ENCODE results near the gene PCDHA7. TPM values are rescaled to one million over a fixed set of nuclear protein-coding genes. Genes with fewer than 3 reads are reported as not detected.
A peak's percentile ranks its signal among the peaks of the same experiment; 100 is the strongest.

Gene PCDHA7
- total RNA-seq, 1 donor from 2014 or later: 0.35 TPM

DNA sequence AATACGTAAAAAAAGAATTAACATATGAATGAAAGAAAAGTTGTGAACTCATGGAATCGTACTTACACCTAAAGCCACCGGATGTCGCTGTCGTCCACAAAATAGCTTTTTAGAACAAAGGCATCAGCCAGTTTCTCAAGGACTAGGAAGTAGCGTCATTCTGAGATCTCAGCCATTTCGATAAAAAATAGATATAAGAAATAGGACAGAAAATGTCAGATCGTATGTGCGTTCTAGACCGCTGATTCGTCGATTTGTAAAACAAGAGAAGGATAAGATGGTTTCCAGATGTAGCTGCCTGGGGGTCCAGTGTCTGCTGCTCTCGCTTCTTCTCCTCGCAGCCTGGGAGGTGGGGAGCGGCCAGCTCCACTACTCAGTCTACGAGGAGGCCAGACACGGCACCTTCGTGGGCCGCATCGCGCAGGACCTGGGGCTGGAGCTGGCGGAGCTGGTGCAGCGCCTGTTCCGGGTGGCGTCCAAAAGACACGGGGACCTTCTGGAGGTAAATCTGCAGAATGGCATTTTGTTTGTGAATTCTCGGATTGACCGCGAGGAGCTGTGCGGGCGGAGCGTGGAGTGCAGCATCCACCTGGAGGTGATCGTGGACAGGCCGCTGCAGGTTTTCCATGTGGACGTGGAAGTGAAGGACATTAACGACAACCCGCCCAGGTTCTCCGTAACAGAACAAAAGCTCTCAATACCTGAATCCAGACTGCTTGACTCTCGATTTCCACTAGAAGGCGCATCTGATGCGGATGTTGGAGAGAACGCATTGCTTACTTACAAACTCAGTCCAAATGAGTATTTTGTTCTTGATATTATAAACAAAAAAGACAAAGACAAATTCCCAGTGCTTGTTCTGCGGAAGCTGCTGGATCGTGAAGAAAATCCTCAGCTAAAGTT is 22.0 kb downstream of the PCDHA7 start, which contains the start of gene PCDHA10:
TSS of gene PCDHA10 (plus strand) at position 126 of the 903 bp plus-strand sequence. CDS start at position 278, 152 bp downstream.
- no peak for DNase-seq

DNA sequence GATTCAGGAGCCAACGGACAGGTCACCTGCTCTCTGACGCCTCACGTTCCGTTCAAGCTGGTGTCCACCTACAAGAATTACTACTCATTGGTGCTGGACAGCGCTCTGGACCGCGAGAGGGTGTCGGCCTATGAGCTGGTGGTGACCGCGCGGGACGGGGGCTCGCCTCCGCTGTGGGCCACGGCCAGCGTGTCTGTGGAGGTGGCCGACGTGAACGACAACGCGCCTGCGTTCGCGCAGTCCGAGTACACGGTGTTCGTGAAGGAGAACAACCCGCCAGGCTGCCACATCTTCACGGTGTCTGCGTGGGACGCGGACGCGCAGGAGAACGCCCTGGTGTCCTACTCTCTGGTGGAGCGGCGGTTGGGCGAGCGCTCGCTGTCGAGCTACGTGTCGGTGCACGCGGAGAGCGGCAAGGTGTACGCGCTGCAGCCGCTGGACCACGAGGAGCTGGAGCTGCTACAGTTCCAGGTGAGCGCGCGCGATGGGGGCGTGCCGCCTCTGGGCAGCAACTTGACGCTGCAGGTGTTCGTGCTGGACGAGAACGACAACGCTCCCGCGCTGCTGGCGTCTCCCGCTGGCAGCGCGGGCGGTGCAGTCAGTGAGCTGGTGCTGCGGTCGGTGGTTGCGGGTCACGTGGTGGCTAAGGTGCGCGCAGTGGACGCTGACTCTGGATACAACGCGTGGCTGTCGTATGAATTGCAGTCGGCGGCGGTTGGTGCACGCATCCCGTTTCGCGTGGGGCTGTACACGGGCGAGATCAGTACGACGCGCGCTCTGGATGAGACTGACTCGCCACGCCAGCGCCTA is 23.3 kb downstream of the PCDHA7 start:
- no peak overlapping the region for H3K4me3 ChIP-seq
- intact Hi-C loops (cut with DNase I): no loop called here
- H3K27me3 ChIP-seq: peaks cover 22% of the 10 kb centered on the region

More for the DNA sequence above, 22.0 kb downstream of the PCDHA7 start, which contains the start of gene PCDHA10:
- intact Hi-C loops (cut with DNase I): no loop called here
- H3K9me3 ChIP-seq: no peaks in the 10 kb centered on the region
- no peak within 1 kb of the TSS for H3K27ac ChIP-seq
- peak within 1 kb of the TSS; percentile 34 for H3K4me3 ChIP-seq
- no peak for ATAC-seq
- no peaks in the 10 kb centered on the region for H3K36me3 ChIP-seq
- TF ChIP-seq, protein P1, sequence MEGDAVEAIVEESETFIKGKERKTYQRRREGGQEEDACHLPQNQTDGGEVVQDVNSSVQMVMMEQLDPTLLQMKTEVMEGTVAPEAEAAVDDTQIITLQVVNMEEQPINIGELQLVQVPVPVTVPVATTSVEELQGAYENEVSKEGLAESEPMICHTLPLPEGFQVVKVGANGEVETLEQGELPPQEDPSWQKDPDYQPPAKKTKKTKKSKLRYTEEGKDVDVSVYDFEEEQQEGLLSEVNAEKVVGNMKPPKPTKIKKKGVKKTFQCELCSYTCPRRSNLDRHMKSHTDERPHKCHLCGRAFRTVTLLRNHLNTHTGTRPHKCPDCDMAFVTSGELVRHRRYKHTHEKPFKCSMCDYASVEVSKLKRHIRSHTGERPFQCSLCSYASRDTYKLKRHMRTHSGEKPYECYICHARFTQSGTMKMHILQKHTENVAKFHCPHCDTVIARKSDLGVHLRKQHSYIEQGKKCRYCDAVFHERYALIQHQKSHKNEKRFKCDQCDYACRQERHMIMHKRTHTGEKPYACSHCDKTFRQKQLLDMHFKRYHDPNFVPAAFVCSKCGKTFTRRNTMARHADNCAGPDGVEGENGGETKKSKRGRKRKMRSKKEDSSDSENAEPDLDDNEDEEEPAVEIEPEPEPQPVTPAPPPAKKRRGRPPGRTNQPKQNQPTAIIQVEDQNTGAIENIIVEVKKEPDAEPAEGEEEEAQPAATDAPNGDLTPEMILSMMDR (IDR thresholded peaks at IDR 0.05): peak; percentile 31
- peaks cover 22% of the 10 kb centered on the region for H3K27me3 ChIP-seq
- H3K4me1 ChIP-seq: no peaks in the 10 kb centered on the region

DNA sequence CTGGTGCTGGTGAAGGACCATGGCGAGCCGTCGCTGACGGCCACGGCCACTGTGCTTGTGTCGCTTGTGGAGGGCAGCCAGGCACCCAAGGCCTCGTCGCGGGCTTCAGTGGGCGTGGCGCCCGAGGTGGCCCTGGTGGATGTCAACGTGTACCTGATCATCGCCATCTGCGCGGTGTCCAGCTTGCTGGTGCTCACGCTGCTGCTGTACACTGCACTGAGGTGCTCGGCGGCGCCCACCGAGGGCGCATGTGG is 23.8 kb downstream of the PCDHA7 start:
- Histone ChIP-seq H3K9me3 (no peaks in the 10 kb centered on the region), H3K4me1 (no peaks in the 10 kb centered on the region), H3K27me3 (peaks cover 22% of the 10 kb centered on the region), H3K27ac (no peak overlapping the region), H3K36me3 (no peaks in the 10 kb centered on the region), H3K4me3 (no peak overlapping the region)
- TF ChIP-seq, protein P1 (IDR thresholded peaks at IDR 0.05): no peak
- ATAC-seq (no peak), DNase-seq (no peak)
- intact Hi-C loops (cut with DNase I): no loop called here

More for the DNA sequence above, 23.3 kb downstream of the PCDHA7 start:
- TF ChIP-seq, protein P1 (IDR thresholded peaks at IDR 0.05): no peak
- Histone ChIP-seq H3K9me3 (no peaks in the 10 kb centered on the region), H3K27ac (no peak overlapping the region), H3K36me3 (no peaks in the 10 kb centered on the region), H3K4me1 (no peaks in the 10 kb centered on the region)
- ATAC-seq (no peak), DNase-seq (no peak)

DNA sequence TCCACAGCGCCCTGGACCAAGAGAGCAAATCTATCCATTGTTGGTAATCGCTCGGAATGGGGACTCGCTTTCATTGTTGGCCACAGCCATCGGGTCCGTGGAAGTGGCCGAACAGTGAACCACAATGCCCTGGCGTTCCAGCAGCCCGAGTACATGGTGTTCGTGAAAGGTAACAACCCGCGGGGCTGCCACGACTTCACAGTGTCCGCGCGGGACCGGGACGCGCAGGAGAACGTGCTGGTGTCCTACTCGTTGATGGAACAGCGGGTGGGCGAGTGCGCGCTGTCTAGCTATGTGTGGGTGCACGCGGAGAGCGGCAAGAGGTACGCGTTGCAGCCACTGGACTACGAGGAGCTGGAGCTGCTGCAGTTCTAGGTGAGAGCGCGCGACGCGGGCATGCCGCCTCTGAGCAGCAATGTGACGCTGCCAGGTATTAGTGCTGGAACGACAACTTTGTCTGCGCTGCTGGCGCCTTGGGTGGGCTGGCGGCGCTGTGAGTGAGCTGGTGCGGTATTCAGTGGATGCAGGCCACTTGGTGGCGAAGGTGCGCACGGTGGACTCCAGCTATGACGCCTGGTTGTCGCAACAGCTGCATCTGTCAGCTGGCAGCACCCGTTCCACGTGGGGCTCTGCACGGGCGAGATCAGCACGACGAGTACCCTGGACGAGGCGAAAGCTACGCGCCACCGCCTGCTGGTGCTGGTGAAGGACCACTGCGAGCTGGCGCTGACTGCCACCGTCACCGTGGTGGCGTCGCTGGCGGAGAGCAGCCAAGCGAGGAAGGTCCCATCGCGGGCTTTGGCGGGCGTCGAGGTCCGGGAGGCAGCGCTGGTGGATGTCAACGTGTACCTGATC is 28.6 kb downstream of the PCDHA7 start:
- peaks cover 15% of the 10 kb centered on the region for H3K27me3 ChIP-seq
- intact Hi-C loops (cut with DNase I): no loop called here
- no peaks in the 10 kb centered on the region for H3K9me3 ChIP-seq
- ATAC-seq (peak; percentile 19), DNase-seq (no peak)
- H3K27ac ChIP-seq: no peak overlapping the region
- no peaks in the 10 kb centered on the region for H3K36me3 ChIP-seq
- TF ChIP-seq, protein P1 (IDR thresholded peaks at IDR 0.05): no peak
- no peaks in the 10 kb centered on the region for H3K4me1 ChIP-seq
- no peak overlapping the region for H3K4me3 ChIP-seq

Measured in upper lobe of right lung (tissue), 1 donor.